ENCODE data around the gene DDX39B. TPM values are rescaled to one million over a fixed set of nuclear protein-coding genes. Genes with fewer than 3 reads are reported as not detected.
A peak's percentile ranks its signal among the peaks of the same experiment; 100 is the strongest.
"Not testable (repeated sequence)": the region's sequence is repeated elsewhere in the genome, so short reads cannot be mapped to it uniquely, and the experiment has no call there.

DDX39B gene
- total RNA-seq, 1 experiment from 2014 or later: 813 TPM

- H3K79me1 ChIP-seq (ENCODE audit: insufficient read depth, low read depth, low read length, poor library complexity, severe bottlenecking): no peaks in the 10 kb centered on the region
- H3K18ac ChIP-seq (ENCODE audit: insufficient read length, low read depth, low read length): peak overlapping the region; percentile 15
- peaks cover 16% of the 10 kb centered on the region for H3K23me2 ChIP-seq (ENCODE audit: insufficient read length, low read depth, low read length, poor library complexity, severe bottlenecking)
- H3K56ac ChIP-seq (ENCODE audit: insufficient read length, low read depth, low read length): no peak overlapping the region
- Mint-ChIP-seq H3K36me3 (ENCODE audit: insufficient read depth in 1 of 3, low read depth in 3 of 3) (peaks cover 0 to 2% (median 0%) of the 10 kb centered on the region in 3 experiments; a peak in 2 of 7 replicates), H3K27ac (peak overlapping the region in 2 of 3 experiments; percentile 53 to 77; a peak in 3 of 7 replicates), H3K4me3 (peak overlapping the region; percentile 76 to 91), H3K9me3 (no peaks in the 10 kb centered on the region; a peak in 2 of 5 replicates), H3K27me3 (ENCODE audit: low read depth) (peaks cover 54% of the 10 kb centered on the region), H3K4me1 (peaks cover 41 to 42% of the 10 kb centered on the region in 2 experiments)
- H3K9ac ChIP-seq (ENCODE audit: extremely low read depth, insufficient read length, low read length): peak overlapping the region; percentile 61
- H2BK120ac ChIP-seq (ENCODE audit: low read depth, low read length, poor library complexity, severe bottlenecking): no peak overlapping the region
- no peaks in the 10 kb centered on the region for H3K9me3 ChIP-seq (ENCODE audit: control insufficient read depth, low read depth, low read length)
- no CpG with 5 or more reads among the region's 58 CpGs for WGBS (ENCODE audit: extremely low coverage, insufficient read length, low lambda C conversion rate)
- H3K79me2 ChIP-seq (ENCODE audit: insufficient read depth, low read length): no peaks in the 10 kb centered on the region
- no peak overlapping the region; the same call in 1 of the 2 replicates for H3K14ac ChIP-seq (ENCODE audit: insufficient read depth, low read length)
- H2BK5ac ChIP-seq (ENCODE audit: insufficient read length, low read length): no peak overlapping the region
- peaks cover 2% of the 10 kb centered on the region; the same call in 1 of the 2 replicates for H3K4me1 ChIP-seq (ENCODE audit: insufficient read depth, low read length)
- no peaks in the 10 kb centered on the region; the same call in 1 of the 2 replicates for H3K27me3 ChIP-seq (ENCODE audit: insufficient read depth, low read length)
- no peak overlapping the region for H3K27ac ChIP-seq (ENCODE audit: insufficient read length, low read depth, low read length)
- no peak overlapping the region for H3K4ac ChIP-seq (ENCODE audit: low read depth, low read length)
- H2BK20ac ChIP-seq (ENCODE audit: low read depth, low read length, poor library complexity, severe bottlenecking): no peak overlapping the region
- H4K20me1 ChIP-seq (ENCODE audit: control insufficient read depth, insufficient read depth, insufficient read length): no peaks in the 10 kb centered on the region
- H4K8ac ChIP-seq (replicated peaks; ENCODE audit: insufficient read length, low read depth, low read length): no peak overlapping the region
- H3K23ac ChIP-seq (ENCODE audit: insufficient read length, low read depth, low read length): no peak overlapping the region
- H2BK15ac ChIP-seq (ENCODE audit: low read depth, low read length): no peak overlapping the region
- peak; percentile 95 for TF ChIP-seq CTCF (conservative IDR thresholded peaks at IDR 0.05)
- no peak overlapping the region for H2AFZ ChIP-seq (ENCODE audit: low read length)
- peak; percentile 88 for DNase-seq
- H2AK5ac ChIP-seq (ENCODE audit: insufficient read length, low read length): no peak overlapping the region
- H3K4me2 ChIP-seq (ENCODE audit: insufficient read depth, insufficient read length, low read length): peak overlapping the region; percentile 74
- no peak overlapping the region for H4K91ac ChIP-seq (ENCODE audit: insufficient read length, low read depth, low read length)
- no peak overlapping the region for H3T11ph ChIP-seq (ENCODE audit: low read length)
- H4K5ac ChIP-seq (ENCODE audit: insufficient read length, low read depth, low read length): no peak overlapping the region
- H2BK12ac ChIP-seq (ENCODE audit: insufficient read length, low read depth, low read length): no peak overlapping the region
These were observed 47.7 kb downstream of the DDX39B start for GRCh38 chr6:31493875-31494694.

- H4K8ac ChIP-seq (replicated peaks; ENCODE audit: insufficient read length, low read depth, low read length); H3K27ac Mint-ChIP-seq; H3K27ac ChIP-seq (ENCODE audit: insufficient read length, low read depth, low read length); H3K79me2 ChIP-seq (ENCODE audit: insufficient read depth, low read length); H2BK120ac ChIP-seq (ENCODE audit: low read depth, low read length, poor library complexity, severe bottlenecking); H3K4ac ChIP-seq (ENCODE audit: low read depth, low read length); H2AFZ ChIP-seq (ENCODE audit: low read length); H3K56ac ChIP-seq (ENCODE audit: insufficient read length, low read depth, low read length); H3K9me3 ChIP-seq (ENCODE audit: control insufficient read depth, low read depth, low read length); H3K9me3 Mint-ChIP-seq; H2BK12ac ChIP-seq (ENCODE audit: insufficient read length, low read depth, low read length); H3K4me1 ChIP-seq (ENCODE audit: insufficient read depth, low read length); H3K79me1 ChIP-seq (ENCODE audit: insufficient read depth, low read depth, low read length, poor library complexity, severe bottlenecking); H3K27me3 ChIP-seq (ENCODE audit: insufficient read depth, low read length); H3K23ac ChIP-seq (ENCODE audit: insufficient read length, low read depth, low read length); H3K18ac ChIP-seq (ENCODE audit: insufficient read length, low read depth, low read length); H2BK20ac ChIP-seq (ENCODE audit: low read depth, low read length, poor library complexity, severe bottlenecking); H2BK15ac ChIP-seq (ENCODE audit: low read depth, low read length); H2AK5ac ChIP-seq (ENCODE audit: insufficient read length, low read length); DNase-seq; H3K14ac ChIP-seq (ENCODE audit: insufficient read depth, low read length); H4K91ac ChIP-seq (ENCODE audit: insufficient read length, low read depth, low read length); H4K5ac ChIP-seq (ENCODE audit: insufficient read length, low read depth, low read length); H4K20me1 ChIP-seq (ENCODE audit: control insufficient read depth, insufficient read depth, insufficient read length); H2BK5ac ChIP-seq (ENCODE audit: insufficient read length, low read length); H3K36me3 Mint-ChIP-seq (ENCODE audit: insufficient read depth in 1 of 3, low read depth in 3 of 3); H3T11ph ChIP-seq (ENCODE audit: low read length); H3K9ac ChIP-seq (ENCODE audit: extremely low read depth, insufficient read length, low read length): not testable (repeated sequence)
- Histone ChIP-seq H3K23me2 (ENCODE audit: insufficient read length, low read depth, low read length, poor library complexity, severe bottlenecking) (peaks cover 11% of the 10 kb centered on the region), H3K4me2 (ENCODE audit: insufficient read depth, insufficient read length, low read length) (peak overlapping the region; percentile 74)
- peaks cover 49% of the 10 kb centered on the region for H3K27me3 Mint-ChIP-seq (ENCODE audit: low read depth)
- peaks cover 38 to 45% of the 10 kb centered on the region in 2 experiments for H3K4me1 Mint-ChIP-seq
- H3K4me3 Mint-ChIP-seq: peak overlapping the region; percentile 76 to 91
- WGBS (ENCODE audit: extremely low coverage, insufficient read length, low lambda C conversion rate): no CpG with 5 or more reads among the region's 2 CpGs
These were observed 48.3 kb downstream of the DDX39B start for GRCh38 chr6:31493550-31493874.
